ENCODE measurements around the gene RING1. TPM values are rescaled to one million over a fixed set of nuclear protein-coding genes. Genes with fewer than 3 reads are reported as not detected.

Gene RING1
- total RNA-seq, 2 donors from 2014 or later: 7.5 to 13.9 TPM

GRCh38 chr6:33171016-33171879 lies 37.1 kb upstream of the RING1 start:
- TF ChIP-seq CTCF (IDR thresholded peaks at IDR 0.05): no peak
- H3K4me3 ChIP-seq: no peak overlapping the region
- no peaks in the 10 kb centered on the region for H3K9me3 ChIP-seq
- H3K27ac ChIP-seq: no peak overlapping the region
- H3K4me1 ChIP-seq: no peaks in the 10 kb centered on the region
- H3K27me3 ChIP-seq: no peaks in the 10 kb centered on the region
- H3K36me3 ChIP-seq: no peaks in the 10 kb centered on the region
- no peak for DNase-seq (ENCODE audit: low spot score)

GRCh38 chr6:33171880-33172687 lies 36.2 kb upstream of the RING1 start:
- Histone ChIP-seq H3K27ac (no peak overlapping the region), H3K4me3 (no peak overlapping the region), H3K4me1 (no peaks in the 10 kb centered on the region), H3K36me3 (no peaks in the 10 kb centered on the region), H3K27me3 (no peaks in the 10 kb centered on the region), H3K9me3 (no peaks in the 10 kb centered on the region)
- no peak for DNase-seq (ENCODE audit: low spot score)
- no peak for TF ChIP-seq CTCF (IDR thresholded peaks at IDR 0.05)

- TF ChIP-seq CTCF (IDR thresholded peaks at IDR 0.05): peak in 1 of 2 donors; percentile 49
- Histone ChIP-seq H3K9me3 (no peaks in the 10 kb centered on the region), H3K4me3 (no peak overlapping the region), H3K36me3 (no peaks in the 10 kb centered on the region), H3K4me1 (no peaks in the 10 kb centered on the region), H3K27me3 (no peaks in the 10 kb centered on the region), H3K27ac (no peak overlapping the region)
- no peak for DNase-seq (ENCODE audit: low spot score)
Observed at GRCh38 chr6:33172688-33173534, 35.4 kb upstream of the RING1 start.

DNA sequence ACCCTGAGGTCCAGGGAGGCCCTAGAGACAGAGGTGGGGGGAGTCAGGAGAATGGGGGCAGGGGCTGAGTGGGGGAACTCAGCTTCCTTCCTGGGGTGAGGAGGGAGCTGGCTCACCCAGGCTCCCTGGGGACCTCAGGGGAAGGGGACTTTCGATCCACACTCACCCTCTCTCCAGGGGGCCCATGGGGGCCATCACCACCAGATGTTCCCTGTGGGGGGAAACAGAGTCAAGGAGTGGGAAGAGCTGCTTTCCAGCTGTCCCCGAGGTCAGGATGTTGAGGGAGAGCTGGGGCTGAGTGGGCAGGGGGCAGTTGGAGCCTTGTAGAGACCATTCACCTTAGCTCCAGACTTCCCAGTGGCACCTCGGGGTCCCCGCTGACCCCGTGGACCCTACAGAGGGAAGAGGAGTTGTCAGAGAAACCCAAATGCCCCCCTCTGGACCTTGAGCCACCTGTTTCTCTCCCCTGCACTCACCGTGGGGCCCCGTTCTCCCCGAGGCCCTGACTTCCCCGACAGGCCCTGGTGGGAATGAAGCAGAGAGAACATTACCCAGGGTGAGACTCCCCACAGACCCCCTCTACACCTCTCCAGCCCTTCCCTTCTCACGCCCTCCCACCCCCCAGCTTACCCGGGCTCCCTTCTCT lies 34.6 kb upstream of the RING1 start:
- Histone ChIP-seq H3K4me1 (no peaks in the 10 kb centered on the region), H3K27ac (no peak overlapping the region), H3K36me3 (no peaks in the 10 kb centered on the region), H3K4me3 (no peak overlapping the region), H3K27me3 (no peaks in the 10 kb centered on the region), H3K9me3 (no peaks in the 10 kb centered on the region)
- no peak for DNase-seq (ENCODE audit: low spot score)
- no peak for TF ChIP-seq CTCF (IDR thresholded peaks at IDR 0.05)

GRCh38 chr6:33174784-33175183 lies 33.5 kb upstream of the RING1 start:
- Histone ChIP-seq H3K27me3 (no peaks in the 10 kb centered on the region), H3K36me3 (no peaks in the 10 kb centered on the region), H3K4me3 (no peak overlapping the region), H3K27ac (no peak overlapping the region), H3K9me3 (no peaks in the 10 kb centered on the region), H3K4me1 (no peaks in the 10 kb centered on the region)
- DNase-seq (ENCODE audit: low spot score): no peak
- no peak for TF ChIP-seq CTCF (IDR thresholded peaks at IDR 0.05)
